Caco-2 (cell line): ENCODE measurements around the gene CCM2. TPM values are rescaled to one million over a fixed set of nuclear protein-coding genes. Genes with fewer than 3 reads are reported as not detected.

Source experiments
- BruUV-seq: library from RNA; stranded (reverse); fragments of 400-500 nt; replicated peaks from 2 replicates; lab custom pipeline; 2021; lab: Mats Ljungman, UMichigan
- CTCF ChIA-PET: fragments of 300-600 bp; sonication (Branson Sonifier 250); formaldehyde crosslinking; loops from one replicate; lab custom pipeline; 2022; ENCODE audit warnings: antibody characterized with exemption; lab: Charles Lee
- POLR2A ChIA-PET: fragments of 300-600 bp; sonication (Branson Sonifier 250); formaldehyde crosslinking; loops from one replicate; lab custom pipeline; 2022; ENCODE audit warnings: antibody characterized with exemption; lab: Charles Lee
- DNase-seq, 2 experiments: peaks; one replicate each; pipeline versions ENCODE4 v3.0.0 to v3.0.0-alpha.2; 2020 to 2022
- H3K27me3 ChIP-seq: replicated peaks from 2 replicates; pipeline ENCODE4 v1.6.0; 2011; ENCODE audit warnings: low read length; ENCODE audit not compliant: control insufficient read depth, insufficient read depth
- H3K36me3 ChIP-seq: 2 replicates; pipeline ENCODE4 v1.5.1; 2011; ENCODE audit warnings: low read length; ENCODE audit not compliant: control insufficient read depth, insufficient read depth
- H3K4me1 ChIP-seq: fragments of 250-450 bp; sonication (Bioruptor Pico); 2 replicates; pipeline ENCODE4 v1.5.1; 2020; ENCODE audit warnings: mild to moderate bottlenecking
- H3K4me3 ChIP-seq: 2 replicates; pipeline ENCODE4 v1.5.1; 2011; ENCODE audit warnings: low read depth, mild to moderate bottlenecking, control low read depth, low read length
- H3K9me3 ChIP-seq: fragments of 250-450 bp; sonication (Bioruptor Pico); 2 replicates; pipeline ENCODE4 v1.5.1; 2020; ENCODE audit warnings: mild to moderate bottlenecking, moderate library complexity
- H3K27ac Mint-ChIP-seq: one replicate; pipeline ENCODE4 v1.8.0; 2022; ENCODE audit warnings: mixed read lengths; ENCODE audit not compliant: unreplicated experiment
- H3K27me3 Mint-ChIP-seq: one replicate; pipeline ENCODE4 v1.8.0; 2022; ENCODE audit warnings: mixed read lengths; ENCODE audit not compliant: insufficient read depth, unreplicated experiment
- H3K36me3 Mint-ChIP-seq: one replicate; pipeline ENCODE4 v1.8.0; 2022; ENCODE audit warnings: mild to moderate bottlenecking, mixed read lengths; ENCODE audit not compliant: insufficient read depth, unreplicated experiment
- H3K4me1 Mint-ChIP-seq: one replicate; pipeline ENCODE4 v1.8.0; 2022; ENCODE audit warnings: low read depth, mixed read lengths; ENCODE audit not compliant: unreplicated experiment
- H3K4me3 Mint-ChIP-seq: one replicate; pipeline ENCODE4 v1.8.0; 2022; ENCODE audit warnings: mild to moderate bottlenecking, moderate library complexity, mixed read lengths; ENCODE audit not compliant: unreplicated experiment
- H3K9me3 Mint-ChIP-seq: one replicate; pipeline ENCODE4 v1.8.0; 2022; ENCODE audit warnings: mixed read lengths; ENCODE audit not compliant: unreplicated experiment
- intact Hi-C: fragments of 100-400 bp; cut with micrococcal nuclease; formaldehyde crosslinking; loops from one replicate; pipeline ENCODE4 v1.10.0; 2022; ENCODE audit not compliant: unreplicated experiment
- total RNA-seq: library from RNA; stranded (reverse); gene quantifications from 2 replicates; pipeline ENCODE4 v1.2.3, GENCODE V29; 2022
- TF ChIP-seq, protein P1 (sequence below), 2 experiments: fragments of 200-600 bp in 1 of 2; IDR thresholded peaks; 1 replicate in 1 of 2; 2 replicates in 1 of 2; pipeline versions ENCODE4 v1.5.1 to v1.8.0; 2011 to 2022; ENCODE audit warnings: antibody characterized with exemption in 1 of 2, control low read depth in 1 of 2, inconsistent platforms in 1 of 2, low read depth in 1 of 2, low read length in 1 of 2, mild to moderate bottlenecking in 1 of 2, moderate library complexity in 1 of 2; ENCODE audit not compliant: insufficient read depth in 1 of 2, severe bottlenecking in 1 of 2, unreplicated experiment in 1 of 2

Gene CCM2
- total RNA-seq, 1 experiment from 2014 or later = 28.2 TPM

DNA sequence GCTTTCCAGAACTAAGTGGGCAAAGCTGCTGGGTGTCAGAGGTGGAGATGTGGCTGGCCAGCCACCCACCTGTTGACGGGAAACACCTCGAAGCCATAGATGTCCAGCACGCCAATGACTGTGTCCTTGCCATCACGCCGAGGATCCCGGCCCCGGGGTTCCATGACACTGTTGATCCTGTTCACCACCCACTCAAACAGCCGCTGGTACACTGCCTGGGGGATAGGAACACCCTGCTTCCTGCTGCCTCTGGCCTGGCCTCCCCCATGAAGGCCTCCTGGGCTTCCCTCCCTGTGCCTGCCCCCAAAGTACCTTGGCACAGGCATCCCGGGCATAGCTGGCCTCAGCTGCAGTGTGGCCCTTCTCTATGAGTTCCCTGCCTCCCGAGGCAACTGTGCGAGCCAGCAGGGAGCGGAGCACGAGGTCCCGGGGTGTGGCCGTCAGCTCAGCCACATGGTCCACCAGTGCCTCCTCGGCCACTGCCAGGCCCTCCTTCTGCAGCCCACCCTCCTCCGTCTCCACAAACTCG, 29.4 kb upstream of the CCM2 start:
- ChIA-PET POLR2A (interaction anchor here (0.6 kb wide), 1 partner anchor 85 kb away, joined by 3 read pairs; no protein-coding TSS in a partner anchor), CTCF (interaction anchor here (0.6 kb wide), 1 partner anchor 9 kb away, joined by 7 read pairs; no protein-coding TSS in a partner anchor)
- Histone ChIP-seq H3K27me3 (no peaks in the 10 kb centered on the region), H3K9me3 (no peaks in the 10 kb centered on the region), H3K4me1 (peaks cover 9% of the 10 kb centered on the region; the same call in 1 of the 2 replicates), H3K4me3 (no peak overlapping the region), H3K36me3 (no peaks in the 10 kb centered on the region)
- H3K4me1 Mint-ChIP-seq = no peaks in the 10 kb centered on the region
- H3K36me3 Mint-ChIP-seq = no peaks in the 10 kb centered on the region
- no peak overlapping the region for H3K4me3 Mint-ChIP-seq
- no peak for DNase-seq
- no peaks in the 10 kb centered on the region for H3K27me3 Mint-ChIP-seq
- TF ChIP-seq, protein P1, sequence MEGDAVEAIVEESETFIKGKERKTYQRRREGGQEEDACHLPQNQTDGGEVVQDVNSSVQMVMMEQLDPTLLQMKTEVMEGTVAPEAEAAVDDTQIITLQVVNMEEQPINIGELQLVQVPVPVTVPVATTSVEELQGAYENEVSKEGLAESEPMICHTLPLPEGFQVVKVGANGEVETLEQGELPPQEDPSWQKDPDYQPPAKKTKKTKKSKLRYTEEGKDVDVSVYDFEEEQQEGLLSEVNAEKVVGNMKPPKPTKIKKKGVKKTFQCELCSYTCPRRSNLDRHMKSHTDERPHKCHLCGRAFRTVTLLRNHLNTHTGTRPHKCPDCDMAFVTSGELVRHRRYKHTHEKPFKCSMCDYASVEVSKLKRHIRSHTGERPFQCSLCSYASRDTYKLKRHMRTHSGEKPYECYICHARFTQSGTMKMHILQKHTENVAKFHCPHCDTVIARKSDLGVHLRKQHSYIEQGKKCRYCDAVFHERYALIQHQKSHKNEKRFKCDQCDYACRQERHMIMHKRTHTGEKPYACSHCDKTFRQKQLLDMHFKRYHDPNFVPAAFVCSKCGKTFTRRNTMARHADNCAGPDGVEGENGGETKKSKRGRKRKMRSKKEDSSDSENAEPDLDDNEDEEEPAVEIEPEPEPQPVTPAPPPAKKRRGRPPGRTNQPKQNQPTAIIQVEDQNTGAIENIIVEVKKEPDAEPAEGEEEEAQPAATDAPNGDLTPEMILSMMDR (IDR thresholded peaks at IDR 0.05; ENCODE audit: insufficient read depth in 1 of 2, low read depth in 1 of 2, low read length in 1 of 2, severe bottlenecking in 1 of 2, unreplicated experiment in 1 of 2) = no peak
- no peak overlapping the region for H3K27ac Mint-ChIP-seq
- intact Hi-C loops = no loop called here
- H3K9me3 Mint-ChIP-seq = no peaks in the 10 kb centered on the region
- no TSS peak for BruUV-seq

DNA sequence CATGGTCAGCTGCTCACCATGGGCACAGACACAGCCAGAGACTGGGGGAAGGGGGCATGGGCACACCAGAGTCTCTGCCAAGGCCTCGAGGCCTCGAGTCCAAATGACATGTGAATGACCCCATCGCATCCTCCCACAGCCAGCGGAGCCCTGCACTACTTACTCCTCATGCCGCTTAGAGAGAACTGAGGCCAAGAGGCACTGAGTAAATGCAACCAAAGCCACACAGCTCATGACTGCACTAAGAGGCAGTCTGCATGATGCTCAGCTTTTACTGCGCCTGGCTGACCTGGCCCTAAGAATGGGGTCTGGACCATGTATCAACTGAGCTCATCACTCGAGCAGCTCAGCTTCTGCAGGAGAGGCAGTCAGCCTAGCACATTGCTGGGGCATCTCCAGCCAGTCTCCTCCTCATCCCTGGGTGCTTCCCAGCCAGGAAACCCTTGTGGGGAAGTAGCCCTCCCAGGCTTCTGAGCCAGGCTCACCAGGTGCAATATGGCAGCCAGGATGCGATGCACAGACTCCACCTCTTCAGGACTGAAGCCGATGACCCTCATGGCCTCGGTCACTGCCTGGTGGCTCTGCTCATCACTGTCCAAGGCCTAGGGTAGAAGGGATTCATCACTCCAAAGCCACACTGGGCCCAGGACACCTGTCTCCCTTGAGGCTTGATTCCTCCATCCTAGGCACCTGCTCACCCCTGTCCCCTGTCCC, 28.7 kb upstream of the CCM2 start:
- peaks cover 9% of the 10 kb centered on the region; the same call in 1 of the 2 replicates for H3K4me1 ChIP-seq
- DNase-seq = no peak
- no TSS peak for BruUV-seq
- Mint-ChIP-seq H3K27ac (no peak overlapping the region), H3K36me3 (no peaks in the 10 kb centered on the region), H3K27me3 (no peaks in the 10 kb centered on the region), H3K4me3 (no peak overlapping the region), H3K4me1 (no peaks in the 10 kb centered on the region), H3K9me3 (no peaks in the 10 kb centered on the region)
- intact Hi-C loops = no loop called here
- no peak overlapping the region for H3K4me3 ChIP-seq
- H3K36me3 ChIP-seq = no peaks in the 10 kb centered on the region
- POLR2A ChIA-PET = interaction anchor here (0.6 kb wide), 1 partner anchor 85 kb away, joined by 3 read pairs; no protein-coding TSS in a partner anchor
- H3K27me3 ChIP-seq = no peaks in the 10 kb centered on the region
- CTCF ChIA-PET = no interaction called here
- no peaks in the 10 kb centered on the region for H3K9me3 ChIP-seq
- TF ChIP-seq, protein P1 (IDR thresholded peaks at IDR 0.05; ENCODE audit: insufficient read depth in 1 of 2, low read depth in 1 of 2, low read length in 1 of 2, severe bottlenecking in 1 of 2, unreplicated experiment in 1 of 2) = no peak

- Histone ChIP-seq H3K9me3 (no peaks in the 10 kb centered on the region), H3K36me3 (no peaks in the 10 kb centered on the region), H3K27me3 (no peaks in the 10 kb centered on the region), H3K4me1 (peaks cover 9% of the 10 kb centered on the region; the same call in 1 of the 2 replicates), H3K4me3 (no peak overlapping the region)
- Mint-ChIP-seq H3K9me3 (no peaks in the 10 kb centered on the region), H3K27me3 (no peaks in the 10 kb centered on the region), H3K36me3 (no peaks in the 10 kb centered on the region), H3K27ac (no peak overlapping the region), H3K4me1 (no peaks in the 10 kb centered on the region), H3K4me3 (no peak overlapping the region)
- TF ChIP-seq, protein P1 (IDR thresholded peaks at IDR 0.05; ENCODE audit: insufficient read depth in 1 of 2, low read depth in 1 of 2, low read length in 1 of 2, severe bottlenecking in 1 of 2, unreplicated experiment in 1 of 2) = no peak
- BruUV-seq = no TSS peak
- POLR2A ChIA-PET = interaction anchor here (1.3 to 2.8 kb wide), 3 partner anchors 10 to 86 kb away, joined by 3 to 14 read pairs (median 7); partner anchors contain the start of gene PURB
- intact Hi-C loops = loop anchor here (2.0 kb wide), 1 partner anchor 165 kb away; no protein-coding TSS in a partner anchor
- DNase-seq = no peak
- CTCF ChIA-PET = interaction anchor here (0.6 to 2.7 kb wide), 5 partner anchors 28 to 166 kb away, joined by 3 to 29 read pairs (median 4); partner anchors contain the start of gene CCM2
Measured at GRCh38 chr7:44971902-44972441, 28.0 kb upstream of the CCM2 start.
